ENCODE data around the gene USP30. TPM values are rescaled to one million over a fixed set of nuclear protein-coding genes. Genes with fewer than 3 reads are reported as not detected.

The USP30 gene
- total RNA-seq, result 10 to 100 TPM in 4 of 5 experiments, 1 to 10 TPM in 1; 7.8 to 15.7 (median 12.9) TPM
- polyA plus RNA-seq, result 10 to 100 TPM; 11.0 to 15.7 TPM
- total RNA-seq, result 11.0 reads per million, percentile 38 among the genes with 10 or more reads in this experiment

- Mint-ChIP-seq H3K4me3 (peak within 1 kb of the TSS; percentile 86 to 99 (median 96)), H3K36me3 (peaks cover 0 to 12% (median 6%) of the 10 kb centered on the region in 5 donors), H3K27ac (peak within 1 kb of the TSS; percentile 89 to 98 (median 95)), H3K27me3 (no peaks in the 10 kb centered on the region), H3K4me1 (peaks cover 14 to 27% (median 17%) of the 10 kb centered on the region in 7 donors), H3K9me3 (no peaks in the 10 kb centered on the region)
- ChIA-PET POLR2A (interaction anchor here (0.9 to 1.3 kb wide), 5 partner anchors 39 to 490 kb away, joined by 3 to 6 read pairs (median 4); partner anchors contain the start of gene ISCU), CTCF (no interaction called here)
- Histone ChIP-seq H3K4me1 (ENCODE audit: control insufficient read depth in 2 of 2, insufficient read depth in 2 of 2, low read length in 2 of 2) (peaks cover 13% of the 10 kb centered on the region in 2 donors), H3K4me3 (ENCODE audit: low read length) (peak within 1 kb of the TSS; percentile 91), H3K9me3 (ENCODE audit: control insufficient read depth in 2 of 3, low read length in 3 of 3) (no peaks in the 10 kb centered on the region), H3K27ac (ENCODE audit: low read depth, low read length) (peak within 1 kb of the TSS; percentile 89), H3K27me3 (ENCODE audit: control insufficient read depth in 2 of 2, insufficient read depth in 2 of 2, low read length in 2 of 2) (no peaks in the 10 kb centered on the region), H3K36me3 (ENCODE audit: control insufficient read depth in 2 of 3, insufficient read depth in 3 of 3, low read length in 3 of 3) (peaks cover 0 to 10% (median 0%) of the 10 kb centered on the region in 3 experiments)
- intact Hi-C loops (cut with micrococcal nuclease), result loop anchor here (1.0 to 5.0 kb wide), 17 partner anchors 41 to 1365 kb away; partner anchors contain the start of genes ALKBH2 (in 2 of the 2), CORO1C (in 2 of the 2), FICD (in 2 of the 2) and ANAPC7 (in 1 of the 2)
- DNase-seq (peak; percentile 68 to 86 (median 77)), ATAC-seq (peak; percentile 93)
Observed at GRCh38 chr12:109052414-109053323, at the start of gene USP30. USP30 (plus strand) TSS chr12:109052576; CDS start chr12:109052679, 103 bp downstream.

- Histone ChIP-seq H3K4me3 (ENCODE audit: low read length) (no peak overlapping the region), H3K9me3 (ENCODE audit: control insufficient read depth in 2 of 3, low read length in 3 of 3) (no peaks in the 10 kb centered on the region), H3K27ac (ENCODE audit: low read depth, low read length) (no peak overlapping the region), H3K27me3 (ENCODE audit: control insufficient read depth in 2 of 2, insufficient read depth in 2 of 2, low read length in 2 of 2) (no peaks in the 10 kb centered on the region), H3K36me3 (ENCODE audit: control insufficient read depth in 2 of 3, insufficient read depth in 3 of 3, low read length in 3 of 3) (no peaks in the 10 kb centered on the region), H3K4me1 (ENCODE audit: control insufficient read depth in 2 of 2, insufficient read depth in 2 of 2, low read length in 2 of 2) (no peaks in the 10 kb centered on the region)
- Mint-ChIP-seq H3K27ac (no peak overlapping the region), H3K9me3 (no peaks in the 10 kb centered on the region), H3K27me3 (peaks cover 7 to 21% (median 14%) of the 10 kb centered on the region in 5 donors), H3K4me3 (no peak overlapping the region), H3K4me1 (no peaks in the 10 kb centered on the region), H3K36me3 (no peaks in the 10 kb centered on the region)
- ATAC-seq (no peak), DNase-seq (no peak)
- CTCF ChIA-PET, result no interaction called here
- intact Hi-C loops (cut with micrococcal nuclease), result no loop called here
- POLR2A ChIA-PET, result no interaction called here
Observed at GRCh38 chr12:109004017-109004416, 48.4 kb upstream of the USP30 start.

GRCh38 chr12:109009766-109010165 is 42.6 kb upstream of the USP30 start:
- no peak overlapping the region for H3K27ac Mint-ChIP-seq
- H3K9me3 Mint-ChIP-seq, result no peaks in the 10 kb centered on the region
- no peak for DNase-seq
- no peak overlapping the region for H3K4me3 Mint-ChIP-seq
- no peaks in the 10 kb centered on the region for H3K4me1 Mint-ChIP-seq
- Histone ChIP-seq H3K9me3 (ENCODE audit: control insufficient read depth in 2 of 3, low read length in 3 of 3) (no peaks in the 10 kb centered on the region), H3K36me3 (ENCODE audit: control insufficient read depth in 2 of 3, insufficient read depth in 3 of 3, low read length in 3 of 3) (no peaks in the 10 kb centered on the region), H3K27ac (ENCODE audit: low read depth, low read length) (no peak overlapping the region), H3K27me3 (ENCODE audit: control insufficient read depth in 2 of 2, insufficient read depth in 2 of 2, low read length in 2 of 2) (no peaks in the 10 kb centered on the region), H3K4me3 (ENCODE audit: low read length) (no peak overlapping the region), H3K4me1 (ENCODE audit: control insufficient read depth in 2 of 2, insufficient read depth in 2 of 2, low read length in 2 of 2) (no peaks in the 10 kb centered on the region)
- ChIA-PET POLR2A (no interaction called here), CTCF (no interaction called here)
- peaks cover 14 to 38% (median 23%) of the 10 kb centered on the region in 5 donors for H3K27me3 Mint-ChIP-seq
- H3K36me3 Mint-ChIP-seq, result no peaks in the 10 kb centered on the region
- intact Hi-C loops (cut with micrococcal nuclease), result no loop called here
- no peak for ATAC-seq

GRCh38 chr12:109010259-109010658 is 42.1 kb upstream of the USP30 start:
- no peak overlapping the region for H3K4me3 ChIP-seq (ENCODE audit: low read length)
- Mint-ChIP-seq H3K9me3 (no peaks in the 10 kb centered on the region), H3K36me3 (no peaks in the 10 kb centered on the region), H3K4me1 (no peaks in the 10 kb centered on the region), H3K4me3 (no peak overlapping the region), H3K27me3 (peaks cover 17 to 37% (median 23%) of the 10 kb centered on the region in 5 donors), H3K27ac (no peak overlapping the region)
- ATAC-seq (no peak), DNase-seq (no peak)
- H3K4me1 ChIP-seq (ENCODE audit: control insufficient read depth in 2 of 2, insufficient read depth in 2 of 2, low read length in 2 of 2), result no peaks in the 10 kb centered on the region
- no peaks in the 10 kb centered on the region for H3K9me3 ChIP-seq (ENCODE audit: control insufficient read depth in 2 of 3, low read length in 3 of 3)
- H3K36me3 ChIP-seq (ENCODE audit: control insufficient read depth in 2 of 3, insufficient read depth in 3 of 3, low read length in 3 of 3), result no peaks in the 10 kb centered on the region
- ChIA-PET POLR2A (no interaction called here), CTCF (no interaction called here)
- intact Hi-C loops (cut with micrococcal nuclease), result no loop called here
- H3K27ac ChIP-seq (ENCODE audit: low read depth, low read length), result no peak overlapping the region
- no peaks in the 10 kb centered on the region for H3K27me3 ChIP-seq (ENCODE audit: control insufficient read depth in 2 of 2, insufficient read depth in 2 of 2, low read length in 2 of 2)

GRCh38 chr12:109014984-109015765 is 37.2 kb upstream of the USP30 start:
- no peaks in the 10 kb centered on the region for H3K27me3 ChIP-seq (ENCODE audit: control insufficient read depth in 2 of 2, insufficient read depth in 2 of 2, low read length in 2 of 2)
- no peaks in the 10 kb centered on the region for H3K36me3 ChIP-seq (ENCODE audit: control insufficient read depth in 2 of 3, insufficient read depth in 3 of 3, low read length in 3 of 3)
- H3K4me1 ChIP-seq (ENCODE audit: control insufficient read depth in 2 of 2, insufficient read depth in 2 of 2, low read length in 2 of 2), result no peaks in the 10 kb centered on the region
- DNase-seq, result no peak
- ATAC-seq, result no peak
- no peak overlapping the region for H3K4me3 ChIP-seq (ENCODE audit: low read length)
- no peak overlapping the region for H3K27ac ChIP-seq (ENCODE audit: low read depth, low read length)
- H3K9me3 ChIP-seq (ENCODE audit: control insufficient read depth in 2 of 3, low read length in 3 of 3), result no peaks in the 10 kb centered on the region
- ChIA-PET POLR2A (no interaction called here), CTCF (no interaction called here)
- Mint-ChIP-seq H3K4me3 (no peak overlapping the region), H3K4me1 (no peaks in the 10 kb centered on the region), H3K36me3 (no peaks in the 10 kb centered on the region), H3K9me3 (no peaks in the 10 kb centered on the region), H3K27ac (no peak overlapping the region), H3K27me3 (peaks cover 21 to 49% (median 35%) of the 10 kb centered on the region in 5 donors)
- intact Hi-C loops (cut with micrococcal nuclease), result no loop called here

- CTCF ChIA-PET, result no interaction called here
Observed at GRCh38 chr12:109016016-109016415, 36.4 kb upstream of the USP30 start.

More at GRCh38 chr12:109016016-109016415, 36.4 kb upstream of the USP30 start:
- H3K27me3 ChIP-seq (ENCODE audit: control insufficient read depth in 2 of 2, insufficient read depth in 2 of 2, low read length in 2 of 2), result no peaks in the 10 kb centered on the region
- H3K36me3 ChIP-seq (ENCODE audit: control insufficient read depth in 2 of 3, insufficient read depth in 3 of 3, low read length in 3 of 3), result no peaks in the 10 kb centered on the region
- Mint-ChIP-seq H3K9me3 (no peaks in the 10 kb centered on the region), H3K4me3 (no peak overlapping the region), H3K36me3 (no peaks in the 10 kb centered on the region), H3K27ac (no peak overlapping the region), H3K27me3 (peaks cover 28 to 53% (median 43%) of the 10 kb centered on the region in 5 donors), H3K4me1 (no peaks in the 10 kb centered on the region)
- intact Hi-C loops (cut with micrococcal nuclease), result no loop called here
- H3K4me3 ChIP-seq (ENCODE audit: low read length), result no peak overlapping the region
- no peak overlapping the region for H3K27ac ChIP-seq (ENCODE audit: low read depth, low read length)
- DNase-seq (no peak), ATAC-seq (no peak)
- H3K4me1 ChIP-seq (ENCODE audit: control insufficient read depth in 2 of 2, insufficient read depth in 2 of 2, low read length in 2 of 2), result no peaks in the 10 kb centered on the region
- POLR2A ChIA-PET, result no interaction called here
- no peaks in the 10 kb centered on the region for H3K9me3 ChIP-seq (ENCODE audit: control insufficient read depth in 2 of 3, low read length in 3 of 3)

All from naive thymus-derived CD4-positive, alpha-beta T cell (primary cell).